Measurements from ENCODE around the gene FHL1. TPM values are rescaled to one million over a fixed set of nuclear protein-coding genes. Genes with fewer than 3 reads are reported as not detected.
A peak's percentile ranks its signal among the peaks of the same experiment; 100 is the strongest.

The FHL1 gene
- polyA plus RNA-seq, 3 donors = 0.75 to 4.0 (median 0.98) TPM

DNA sequence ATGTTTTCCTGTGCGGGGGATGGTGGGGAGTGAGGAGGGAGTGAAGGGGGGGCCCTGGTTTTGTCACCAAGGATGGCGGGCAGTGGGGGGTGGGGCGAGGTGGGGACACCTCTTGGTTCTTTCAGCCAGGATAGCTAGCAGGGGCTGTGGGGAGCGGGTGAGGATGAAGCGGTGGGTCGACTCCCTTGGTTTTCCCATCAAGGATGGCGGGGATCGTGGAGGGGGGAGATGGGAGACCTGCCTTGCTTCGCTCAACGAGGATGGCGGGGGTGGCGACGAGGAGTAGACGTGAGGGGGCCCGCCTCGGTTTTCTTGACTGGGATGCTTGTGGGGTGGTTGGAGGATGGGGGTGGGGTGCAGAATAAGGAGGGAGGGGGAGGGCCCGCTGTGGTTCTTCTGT lies 643 bp downstream of the FHL1 start:
- peak overlapping the region; percentile 40 for H3K9ac ChIP-seq (ENCODE audit: insufficient read depth, low read length, poor library complexity, severe bottlenecking)

GRCh38 chrX:136148391-136148790 lies 1.1 kb downstream of the FHL1 start:
- no peaks in the 10 kb centered on the region for H3K36me3 ChIP-seq (replicated peaks in 1 of 2; ENCODE audit: control insufficient read depth in 1 of 2, insufficient read depth in 2 of 2, low read length in 2 of 2)
- no peak for DNase-seq
- H3K79me2 ChIP-seq (ENCODE audit: insufficient read depth, low read length) = no peaks in the 10 kb centered on the region
- intact Hi-C loops (cut with micrococcal nuclease) = no loop called here
- Mint-ChIP-seq H3K27me3 (ENCODE audit: low read depth in 3 of 3) (peaks cover 28 to 37% (median 29%) of the 10 kb centered on the region in 3 donors), H3K4me1 (peaks cover 18% of the 10 kb centered on the region), H3K9me3 (peaks cover 0 to 12% (median 9%) of the 10 kb centered on the region in 7 donors), H3K36me3 (peaks cover 0 to 5% of the 10 kb centered on the region in 2 donors), H3K27ac (no peak overlapping the region), H3K4me3 (peak overlapping the region; percentile 53 to 64)
- H4K20me1 ChIP-seq (ENCODE audit: insufficient read depth, low read length) = no peaks in the 10 kb centered on the region
- no peak overlapping the region for H3K27ac ChIP-seq (ENCODE audit: low read depth in 1 of 2, low read length in 2 of 2)
- H3K4me2 ChIP-seq (replicated peaks; ENCODE audit: extremely low read depth, low read length, poor library complexity, severe bottlenecking) = no peak overlapping the region
- H3K4me1 ChIP-seq (ENCODE audit: control insufficient read depth in 1 of 2, insufficient read depth in 2 of 2, low read length in 2 of 2) = peaks cover 14 to 24% of the 10 kb centered on the region in 2 donors
- H3K27me3 ChIP-seq (ENCODE audit: control insufficient read depth in 2 of 2, insufficient read depth in 2 of 2, low read length in 2 of 2) = peaks cover 13 to 21% of the 10 kb centered on the region in 2 donors
- 0% methylated on average over 7 of the region's 17 CpGs for WGBS (ENCODE audit: insufficient coverage)
- TF ChIP-seq, protein P1, sequence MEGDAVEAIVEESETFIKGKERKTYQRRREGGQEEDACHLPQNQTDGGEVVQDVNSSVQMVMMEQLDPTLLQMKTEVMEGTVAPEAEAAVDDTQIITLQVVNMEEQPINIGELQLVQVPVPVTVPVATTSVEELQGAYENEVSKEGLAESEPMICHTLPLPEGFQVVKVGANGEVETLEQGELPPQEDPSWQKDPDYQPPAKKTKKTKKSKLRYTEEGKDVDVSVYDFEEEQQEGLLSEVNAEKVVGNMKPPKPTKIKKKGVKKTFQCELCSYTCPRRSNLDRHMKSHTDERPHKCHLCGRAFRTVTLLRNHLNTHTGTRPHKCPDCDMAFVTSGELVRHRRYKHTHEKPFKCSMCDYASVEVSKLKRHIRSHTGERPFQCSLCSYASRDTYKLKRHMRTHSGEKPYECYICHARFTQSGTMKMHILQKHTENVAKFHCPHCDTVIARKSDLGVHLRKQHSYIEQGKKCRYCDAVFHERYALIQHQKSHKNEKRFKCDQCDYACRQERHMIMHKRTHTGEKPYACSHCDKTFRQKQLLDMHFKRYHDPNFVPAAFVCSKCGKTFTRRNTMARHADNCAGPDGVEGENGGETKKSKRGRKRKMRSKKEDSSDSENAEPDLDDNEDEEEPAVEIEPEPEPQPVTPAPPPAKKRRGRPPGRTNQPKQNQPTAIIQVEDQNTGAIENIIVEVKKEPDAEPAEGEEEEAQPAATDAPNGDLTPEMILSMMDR (IDR thresholded peaks at IDR 0.05) = no peak
- no peak overlapping the region for H2AFZ ChIP-seq (ENCODE audit: insufficient read depth, low read depth, low read length, poor library complexity, severe bottlenecking)
- no peak overlapping the region for H3K9ac ChIP-seq (ENCODE audit: insufficient read depth, low read length, poor library complexity, severe bottlenecking)
- H3K9me3 ChIP-seq (replicated peaks in 1 of 2; ENCODE audit: control insufficient read depth in 1 of 2, insufficient read depth in 1 of 2, low read length in 2 of 2) = no peaks in the 10 kb centered on the region
- no peak overlapping the region for H3K4me3 ChIP-seq (replicated peaks in 1 of 3; ENCODE audit: low read depth in 2 of 3, low read length in 3 of 3)

More for the DNA sequence above, 643 bp downstream of the FHL1 start:
- DNase-seq = no peak
- peak overlapping the region; percentile 59 for H2AFZ ChIP-seq (ENCODE audit: insufficient read depth, low read depth, low read length, poor library complexity, severe bottlenecking)
- intact Hi-C loops (cut with micrococcal nuclease) = no loop called here
- peaks cover 13 to 21% of the 10 kb centered on the region in 2 donors for H3K27me3 ChIP-seq (ENCODE audit: control insufficient read depth in 2 of 2, insufficient read depth in 2 of 2, low read length in 2 of 2)
- Mint-ChIP-seq H3K36me3 (peaks cover 0 to 5% of the 10 kb centered on the region in 2 donors), H3K27ac (no peak overlapping the region), H3K9me3 (peaks cover 0 to 14% (median 10%) of the 10 kb centered on the region in 7 donors), H3K27me3 (ENCODE audit: low read depth in 3 of 3) (peaks cover 28 to 37% (median 29%) of the 10 kb centered on the region in 3 donors), H3K4me3 (peak overlapping the region; percentile 53 to 64), H3K4me1 (peaks cover 18% of the 10 kb centered on the region)
- no peaks in the 10 kb centered on the region for H3K79me2 ChIP-seq (ENCODE audit: insufficient read depth, low read length)
- H3K4me1 ChIP-seq (ENCODE audit: control insufficient read depth in 1 of 2, insufficient read depth in 2 of 2, low read length in 2 of 2) = peaks cover 14 to 24% of the 10 kb centered on the region in 2 donors
- peak overlapping the region; percentile 73 for H3K4me2 ChIP-seq (replicated peaks; ENCODE audit: extremely low read depth, low read length, poor library complexity, severe bottlenecking)
- H3K4me3 ChIP-seq (replicated peaks in 1 of 3; ENCODE audit: low read depth in 2 of 3, low read length in 3 of 3) = peak overlapping the region in 1 of 3 experiments; percentile 70
- no peaks in the 10 kb centered on the region for H3K36me3 ChIP-seq (replicated peaks in 1 of 2; ENCODE audit: control insufficient read depth in 1 of 2, insufficient read depth in 2 of 2, low read length in 2 of 2)
- TF ChIP-seq, protein P1 (IDR thresholded peaks at IDR 0.05) = no peak
- no peaks in the 10 kb centered on the region for H4K20me1 ChIP-seq (ENCODE audit: insufficient read depth, low read length)
- H3K9me3 ChIP-seq (replicated peaks in 1 of 2; ENCODE audit: control insufficient read depth in 1 of 2, insufficient read depth in 1 of 2, low read length in 2 of 2) = no peaks in the 10 kb centered on the region
- no peak overlapping the region for H3K27ac ChIP-seq (ENCODE audit: low read depth in 1 of 2, low read length in 2 of 2)
- 8% methylated on average over 6 of the region's 17 CpGs for WGBS (ENCODE audit: insufficient coverage)

Data from CD14-positive monocyte (primary cell).